PFSK-1 (cell line): Measurements from ENCODE around the gene PROKR2.

Experiments used
- POLR2AphosphoS5 ChIP-seq: IDR thresholded peaks from 2 replicates; pipeline ENCODE4 v1.6.1; 2012; ENCODE audit warnings: low read depth, mild to moderate bottlenecking, control low read depth, low read length, moderate library complexity
- TF ChIP-seq, protein P1 (sequence below), 2 experiments: IDR thresholded peaks; 2 replicates each; pipeline versions ENCODE4 v1.6.1 to v1.8.0; 2011 to 2012; ENCODE audit warnings: low read depth in 2 of 2, low read length in 2 of 2, control low read depth in 1 of 2, inconsistent platforms in 1 of 2, mild to moderate bottlenecking in 1 of 2, moderate library complexity in 1 of 2; ENCODE audit not compliant: insufficient read depth in 1 of 2

DNA sequence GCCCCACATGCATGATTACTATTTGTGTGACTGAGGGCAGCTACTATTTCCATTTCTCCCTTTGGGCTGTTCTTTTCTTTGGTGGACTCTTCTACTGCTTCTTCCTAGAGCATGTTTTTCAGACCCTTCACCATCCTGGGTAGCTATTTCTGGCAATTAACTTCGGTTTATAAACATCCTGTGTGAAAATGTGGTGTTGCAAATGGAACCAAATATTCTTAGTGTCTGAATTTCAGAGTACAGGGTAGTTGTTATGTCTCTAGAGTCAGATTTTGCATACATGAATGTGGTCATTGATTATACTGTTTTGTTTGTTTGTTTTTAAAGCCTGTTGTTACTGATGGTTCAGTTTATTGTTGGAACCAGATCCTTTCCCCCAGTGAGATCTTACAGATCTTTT lies 49.7 kb downstream of the PROKR2 start:
- TF ChIP-seq, protein P1, sequence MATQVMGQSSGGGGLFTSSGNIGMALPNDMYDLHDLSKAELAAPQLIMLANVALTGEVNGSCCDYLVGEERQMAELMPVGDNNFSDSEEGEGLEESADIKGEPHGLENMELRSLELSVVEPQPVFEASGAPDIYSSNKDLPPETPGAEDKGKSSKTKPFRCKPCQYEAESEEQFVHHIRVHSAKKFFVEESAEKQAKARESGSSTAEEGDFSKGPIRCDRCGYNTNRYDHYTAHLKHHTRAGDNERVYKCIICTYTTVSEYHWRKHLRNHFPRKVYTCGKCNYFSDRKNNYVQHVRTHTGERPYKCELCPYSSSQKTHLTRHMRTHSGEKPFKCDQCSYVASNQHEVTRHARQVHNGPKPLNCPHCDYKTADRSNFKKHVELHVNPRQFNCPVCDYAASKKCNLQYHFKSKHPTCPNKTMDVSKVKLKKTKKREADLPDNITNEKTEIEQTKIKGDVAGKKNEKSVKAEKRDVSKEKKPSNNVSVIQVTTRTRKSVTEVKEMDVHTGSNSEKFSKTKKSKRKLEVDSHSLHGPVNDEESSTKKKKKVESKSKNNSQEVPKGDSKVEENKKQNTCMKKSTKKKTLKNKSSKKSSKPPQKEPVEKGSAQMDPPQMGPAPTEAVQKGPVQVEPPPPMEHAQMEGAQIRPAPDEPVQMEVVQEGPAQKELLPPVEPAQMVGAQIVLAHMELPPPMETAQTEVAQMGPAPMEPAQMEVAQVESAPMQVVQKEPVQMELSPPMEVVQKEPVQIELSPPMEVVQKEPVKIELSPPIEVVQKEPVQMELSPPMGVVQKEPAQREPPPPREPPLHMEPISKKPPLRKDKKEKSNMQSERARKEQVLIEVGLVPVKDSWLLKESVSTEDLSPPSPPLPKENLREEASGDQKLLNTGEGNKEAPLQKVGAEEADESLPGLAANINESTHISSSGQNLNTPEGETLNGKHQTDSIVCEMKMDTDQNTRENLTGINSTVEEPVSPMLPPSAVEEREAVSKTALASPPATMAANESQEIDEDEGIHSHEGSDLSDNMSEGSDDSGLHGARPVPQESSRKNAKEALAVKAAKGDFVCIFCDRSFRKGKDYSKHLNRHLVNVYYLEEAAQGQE (IDR thresholded peaks at IDR 0.05; ENCODE audit: insufficient read depth in 1 of 2, low read depth in 2 of 2, low read length in 2 of 2), result no peak
- TF ChIP-seq POLR2AphosphoS5, result no peak
